BJ (cell line): Measurements from ENCODE around the gene ZNF174. TPM values are rescaled to one million over a fixed set of nuclear protein-coding genes. Genes with fewer than 3 reads are reported as not detected.
A peak's percentile ranks its signal among the peaks of the same experiment; 100 is the strongest.

Source experiments
- CTCF ChIA-PET: fragments of 350-600 bp; formaldehyde crosslinking; extraction: SDS; loops from one replicate; lab custom pipeline; 2021; ENCODE audit warnings: antibody characterized with exemption, inconsistent platforms; lab: Yijun Ruan, JAX
- POLR2A ChIA-PET: fragments of 300-600 bp; sonication (Branson Sonifier 250); formaldehyde crosslinking; extraction: SDS; loops from one replicate; lab custom pipeline; 2021; ENCODE audit warnings: antibody characterized with exemption; lab: Charles Lee
- DNase-seq: peaks from one replicate; pipeline ENCODE4 v3.0.0-alpha.2; 2011; ENCODE audit warnings: low read depth
- H3K27me3 ChIP-seq: 2 replicates; pipeline ENCODE4 v1.6.0; 2011; ENCODE audit warnings: low read length; ENCODE audit not compliant: control insufficient read depth, insufficient read depth
- H3K36me3 ChIP-seq: 2 replicates; pipeline ENCODE4 v1.5.1; 2011; ENCODE audit warnings: low read length; ENCODE audit not compliant: control insufficient read depth, insufficient read depth
- H3K4me3 ChIP-seq: 2 replicates; pipeline ENCODE4 v1.5.1; 2011; ENCODE audit warnings: low read depth, mild to moderate bottlenecking, control low read depth, low read length
- CTCF ChIP-seq: IDR thresholded peaks from 2 replicates; pipeline ENCODE4 v1.5.1; 2011; ENCODE audit warnings: low read depth, mild to moderate bottlenecking, control low read depth, inconsistent platforms, low read length, moderate library complexity; ENCODE audit not compliant: insufficient read depth
- polyA plus RNA-seq: library from polyadenylated mRNA; depleted of rRNA; stranded (reverse); fragments of >200 nt; gene quantifications from 2 replicates; pipeline ENCODE4 v1.2.3, GENCODE V29; 2011

The ZNF174 gene
- polyA plus RNA-seq, 1 experiment, result 10.6 TPM

GRCh38 chr16:3443108-3444031 lies 42.4 kb downstream of the ZNF174 start, which contains the start of the genes NAA60 and ZNF597:
Gene NAA60 (plus strand): TSS chr16:3443680. CDS start chr16:3476228, 32,548 bp downstream.
Gene ZNF597 (minus strand): TSS chr16:3443504. CDS start chr16:3443153, 351 bp downstream.
- H3K36me3 ChIP-seq, result peaks cover 1% of the 10 kb centered on the region
- H3K27me3 ChIP-seq, result peaks cover 1% of the 10 kb centered on the region; the same call in 1 of the 2 replicates
- H3K4me3 ChIP-seq, result peak within 1 kb of the TSS; percentile 65
- ChIA-PET POLR2A (interaction anchor here (0.6 to 1.3 kb wide), 3 partner anchors 14 to 690 kb away, joined by 3 to 4 read pairs (median 4); partner anchors contain the start of gene ZSCAN32), CTCF (interaction anchor here (0.6 to 1.1 kb wide), 2 partner anchors 177 to 294 kb away, joined by 3 to 5 read pairs; no protein-coding TSS in a partner anchor)
- TF ChIP-seq CTCF, result no peak
- DNase-seq, result peak; percentile 73

GRCh38 chr16:3444032-3444388 lies 43.0 kb downstream of the ZNF174 start:
- no peaks in the 10 kb centered on the region for H3K27me3 ChIP-seq
- ChIA-PET CTCF (interaction anchor here (0.6 to 1.3 kb wide), 4 partner anchors 9 to 499 kb away, joined by 3 to 4 read pairs (median 3); partner anchors contain the start of genes ZNF174 and ZSCAN32), POLR2A (interaction anchor here (0.6 to 1.3 kb wide), 4 partner anchors 13 to 689 kb away, joined by 3 to 5 read pairs (median 4); partner anchors contain the start of gene ZSCAN32)
- H3K36me3 ChIP-seq, result no peaks in the 10 kb centered on the region
- no peak for DNase-seq
- no peak for TF ChIP-seq CTCF
- H3K4me3 ChIP-seq, result peak overlapping the region; percentile 65

- DNase-seq, result no peak
- Histone ChIP-seq H3K36me3 (no peaks in the 10 kb centered on the region), H3K4me3 (no peak overlapping the region), H3K27me3 (no peaks in the 10 kb centered on the region)
- TF ChIP-seq CTCF, result no peak
- CTCF ChIA-PET, result no interaction called here
- POLR2A ChIA-PET, result no interaction called here
These were observed 53.1 kb downstream of the ZNF174 start for GRCh38 chr16:3454093-3454492.

- Histone ChIP-seq H3K27me3 (no peaks in the 10 kb centered on the region), H3K36me3 (no peaks in the 10 kb centered on the region), H3K4me3 (no peak overlapping the region)
- no peak for DNase-seq
- TF ChIP-seq CTCF, result no peak
- ChIA-PET CTCF (no interaction called here), POLR2A (no interaction called here)
These were observed 53.7 kb downstream of the ZNF174 start for GRCh38 chr16:3454631-3455147.
